Ascending aorta (tissue), 2 donors: ENCODE results near the gene MUC6. TPM values are rescaled to one million over a fixed set of nuclear protein-coding genes. Genes with fewer than 3 reads are reported as not detected.

Source experiments
- DNase-seq, 2 donors: peaks; one replicate each; pipeline ENCODE4 v3.0.0-alpha.2; 2019; ENCODE audit warnings: low spot score in 2 of 2
- H3K27ac ChIP-seq, 2 donors: fragments of 200-600 bp; sonication (generic); one replicate each; pipeline ENCODE4 v1.5.1; 2016 to 2017; ENCODE audit warnings: mild to moderate bottlenecking in 1 of 2
- H3K27me3 ChIP-seq: fragments of 200-600 bp; sonication (generic); one replicate; pipeline ENCODE4 v1.5.1; 2017
- H3K36me3 ChIP-seq, 2 donors: fragments of 200-600 bp; sonication (generic); one replicate each; pipeline ENCODE4 v1.5.1; 2016
- H3K4me1 ChIP-seq, 2 donors: fragments of 200-600 bp; sonication (generic); one replicate each; pipeline ENCODE4 v1.5.1; 2016 to 2017; ENCODE audit warnings: mild to moderate bottlenecking in 1 of 2
- H3K4me3 ChIP-seq, 2 donors: fragments of 200-600 bp; sonication (generic); one replicate each; pipeline ENCODE4 v1.5.1; 2016 to 2017; ENCODE audit warnings: mild to moderate bottlenecking in 1 of 2
- H3K9me3 ChIP-seq, 2 donors: fragments of 200-600 bp; sonication (generic); one replicate each; pipeline ENCODE4 v1.5.1; 2016
- CTCF ChIP-seq, 3 experiments: fragments of 200-600 bp in 2 of 3; fragments of 450-650 bp in 1 of 3; sonication (generic) in 2 of 3; IDR thresholded peaks; one replicate each; pipeline ENCODE4 v1.5.1; 2016 to 2019; ENCODE audit warnings: antibody characterized with exemption in 3 of 3, mild to moderate bottlenecking in 1 of 3, moderate library complexity in 1 of 3
- intact Hi-C: fragments of 100-400 bp; cut with DNase I; formaldehyde crosslinking; loops from one replicate; pipeline ENCODE4 v1.15.1; 2023
- total RNA-seq: library from RNA; depleted of rRNA; stranded (reverse); fragments of >200 nt; gene quantifications from one replicate; pipeline ENCODE4 v1.1.0, GENCODE V29; 2016

The MUC6 gene
- total RNA-seq, 1 donor from 2014 or later: not detected

GRCh38 chr11:1026641-1027482, 9.7 kb downstream of the MUC6 start:
- intact Hi-C loops: no loop called here
- Histone ChIP-seq H3K4me1 (no peaks in the 10 kb centered on the region), H3K4me3 (no peak overlapping the region), H3K36me3 (no peaks in the 10 kb centered on the region), H3K27me3 (no peaks in the 10 kb centered on the region), H3K9me3 (no peaks in the 10 kb centered on the region), H3K27ac (no peak overlapping the region)
- no peak for DNase-seq
- TF ChIP-seq CTCF (IDR thresholded peaks at IDR 0.05): no peak

GRCh38 chr11:1026163-1026450, 10.4 kb downstream of the MUC6 start:
- Histone ChIP-seq H3K36me3 (no peaks in the 10 kb centered on the region), H3K4me1 (no peaks in the 10 kb centered on the region), H3K27ac (no peak overlapping the region), H3K27me3 (no peaks in the 10 kb centered on the region), H3K4me3 (no peak overlapping the region), H3K9me3 (no peaks in the 10 kb centered on the region)
- no peak for DNase-seq
- no peak for TF ChIP-seq CTCF (IDR thresholded peaks at IDR 0.05)
- intact Hi-C loops: no loop called here

GRCh38 chr11:1025410-1026162, 10.9 kb downstream of the MUC6 start:
- Histone ChIP-seq H3K9me3 (no peaks in the 10 kb centered on the region), H3K36me3 (no peaks in the 10 kb centered on the region), H3K4me1 (no peaks in the 10 kb centered on the region), H3K27me3 (no peaks in the 10 kb centered on the region), H3K4me3 (no peak overlapping the region), H3K27ac (no peak overlapping the region)
- no peak for DNase-seq
- TF ChIP-seq CTCF (IDR thresholded peaks at IDR 0.05): no peak
- intact Hi-C loops: no loop called here

- Histone ChIP-seq H3K4me1 (no peaks in the 10 kb centered on the region), H3K27ac (no peak overlapping the region), H3K36me3 (no peaks in the 10 kb centered on the region), H3K9me3 (no peaks in the 10 kb centered on the region), H3K4me3 (no peak overlapping the region), H3K27me3 (no peaks in the 10 kb centered on the region)
- DNase-seq: no peak
- no peak for TF ChIP-seq CTCF (IDR thresholded peaks at IDR 0.05)
- intact Hi-C loops: no loop called here
These were observed 11.7 kb downstream of the MUC6 start for GRCh38 chr11:1024597-1025409.

GRCh38 chr11:1023811-1024596, 12.5 kb downstream of the MUC6 start:
- no peak for DNase-seq
- intact Hi-C loops: no loop called here
- Histone ChIP-seq H3K27me3 (no peaks in the 10 kb centered on the region), H3K9me3 (no peaks in the 10 kb centered on the region), H3K27ac (no peak overlapping the region), H3K4me3 (no peak overlapping the region), H3K4me1 (no peaks in the 10 kb centered on the region), H3K36me3 (no peaks in the 10 kb centered on the region)
- no peak for TF ChIP-seq CTCF (IDR thresholded peaks at IDR 0.05)
